SK-N-DZ (cell line): ENCODE measurements around the gene FBXO42.

Source experiments
- DNase-seq: peaks from one replicate; pipeline ENCODE4 v3.0.0-alpha.2; 2015; ENCODE audit warnings: low spot score

The FBXO42 gene

DNA sequence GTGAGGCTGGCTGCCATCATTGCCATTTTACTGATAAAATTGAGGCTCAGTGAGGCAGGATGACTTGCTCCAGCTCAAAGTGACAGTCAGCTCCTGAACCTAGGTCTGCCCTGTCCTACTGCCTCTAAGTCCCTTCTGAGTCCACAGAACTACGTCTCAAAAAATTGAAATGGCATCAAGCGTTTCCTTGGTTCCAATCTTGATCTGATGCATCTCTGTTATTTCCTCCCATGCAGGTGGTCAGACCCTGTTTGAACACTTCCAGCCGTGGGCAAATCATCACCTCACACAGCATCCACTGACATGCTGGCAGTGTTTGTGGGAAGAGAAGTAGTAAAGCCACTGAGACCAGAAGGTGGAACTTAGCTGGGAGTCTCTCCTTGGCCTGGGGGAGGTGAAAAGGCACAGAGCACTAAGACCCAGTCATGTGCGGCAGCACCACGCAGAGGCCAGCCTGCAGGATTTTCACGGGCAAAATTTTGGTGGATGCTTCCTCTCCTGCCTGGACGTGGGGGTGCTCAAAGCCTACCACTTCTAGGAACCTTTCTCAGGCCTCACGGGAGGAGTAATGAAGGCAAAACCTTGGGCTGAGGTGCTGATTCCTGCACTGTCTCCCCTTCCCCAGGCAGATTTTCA is 107.5 kb downstream of the FBXO42 start:
- DNase-seq, result no peak

DNA sequence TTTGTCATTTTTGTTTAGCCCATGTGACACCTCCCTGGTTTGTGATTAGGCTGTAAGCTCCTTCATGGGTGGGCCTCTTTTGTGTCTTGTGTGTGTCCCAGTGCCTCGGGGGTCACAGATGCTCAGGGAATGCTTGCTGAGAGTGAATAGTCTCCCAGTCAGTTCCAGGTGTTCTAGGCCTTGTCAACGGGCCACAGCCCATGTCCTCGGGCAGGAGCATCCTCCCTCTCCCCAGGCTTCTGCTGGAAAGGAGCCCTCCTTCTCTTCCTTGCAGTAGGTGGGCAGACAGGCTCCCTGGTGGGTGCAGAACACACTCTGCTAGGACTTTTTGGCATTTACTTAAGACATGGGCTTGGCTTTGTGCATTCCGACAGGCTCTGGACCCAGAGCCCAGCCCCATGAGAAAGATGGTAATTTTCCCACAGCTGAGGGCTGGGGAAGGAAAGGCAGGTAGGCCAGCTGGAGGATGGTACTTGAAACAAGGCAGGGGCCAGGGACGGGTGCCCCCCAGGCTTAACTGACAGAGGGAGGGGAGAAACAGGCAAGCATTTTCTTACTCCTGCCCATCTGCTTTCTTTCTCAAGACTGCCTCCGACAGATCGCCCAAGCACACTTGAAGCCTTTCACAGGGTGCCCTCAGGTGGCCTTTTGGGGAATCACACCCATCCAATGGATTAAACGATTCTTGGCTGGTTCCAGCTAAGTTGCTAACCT is 108.2 kb downstream of the FBXO42 start:
- peak; percentile 68 for DNase-seq

DNA sequence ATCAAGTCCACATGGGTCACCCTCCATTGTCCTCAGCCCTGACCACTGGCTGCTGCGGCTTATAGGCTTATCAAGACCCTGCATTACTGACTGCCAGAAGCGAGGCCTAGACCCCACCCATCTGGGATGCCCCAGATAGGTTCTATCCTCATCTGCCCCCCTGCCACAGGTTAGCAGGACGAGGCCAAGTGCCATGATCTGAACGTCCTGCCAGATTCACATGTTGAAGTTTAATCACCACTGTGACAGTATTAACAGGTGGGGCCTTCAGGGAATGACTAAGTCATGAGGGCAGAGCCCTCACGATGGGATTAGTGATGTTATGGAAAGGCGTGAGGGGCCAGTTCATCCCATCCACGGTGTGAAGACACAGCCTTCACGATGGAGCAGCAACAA is 109.1 kb downstream of the FBXO42 start:
- DNase-seq, result no peak

DNA sequence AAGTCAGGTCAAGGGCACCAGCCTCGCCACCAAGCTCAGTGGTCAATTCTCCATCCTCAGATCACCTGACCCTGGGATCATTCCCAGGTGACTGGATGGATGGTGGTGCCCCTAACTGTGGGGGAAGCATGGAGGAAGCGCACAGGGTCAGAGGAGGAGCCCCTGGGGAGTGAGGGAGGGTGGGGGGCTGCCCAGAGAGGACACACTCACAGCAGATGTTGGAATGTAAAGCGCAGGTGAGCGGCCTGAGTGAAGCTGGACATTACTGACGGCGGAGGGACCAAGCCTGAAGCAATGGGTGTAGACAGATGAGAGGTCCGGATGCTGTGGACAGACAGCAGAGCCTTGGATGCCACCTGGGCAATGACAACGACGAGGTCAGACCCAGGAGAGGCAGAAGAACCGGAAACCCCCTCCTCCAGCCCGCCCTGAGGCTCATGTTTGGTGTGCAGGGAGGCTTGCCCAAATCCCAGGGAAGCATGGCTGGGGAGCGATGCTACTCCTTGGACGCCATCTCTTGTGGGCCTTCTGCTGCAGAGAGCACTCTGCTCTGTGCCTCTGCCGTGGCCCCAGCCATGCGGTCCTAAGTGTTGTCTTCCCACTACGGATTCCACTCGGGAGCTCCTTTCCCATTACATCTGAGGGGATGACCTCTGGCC is 109.6 kb downstream of the FBXO42 start:
- DNase-seq, result no peak

DNA sequence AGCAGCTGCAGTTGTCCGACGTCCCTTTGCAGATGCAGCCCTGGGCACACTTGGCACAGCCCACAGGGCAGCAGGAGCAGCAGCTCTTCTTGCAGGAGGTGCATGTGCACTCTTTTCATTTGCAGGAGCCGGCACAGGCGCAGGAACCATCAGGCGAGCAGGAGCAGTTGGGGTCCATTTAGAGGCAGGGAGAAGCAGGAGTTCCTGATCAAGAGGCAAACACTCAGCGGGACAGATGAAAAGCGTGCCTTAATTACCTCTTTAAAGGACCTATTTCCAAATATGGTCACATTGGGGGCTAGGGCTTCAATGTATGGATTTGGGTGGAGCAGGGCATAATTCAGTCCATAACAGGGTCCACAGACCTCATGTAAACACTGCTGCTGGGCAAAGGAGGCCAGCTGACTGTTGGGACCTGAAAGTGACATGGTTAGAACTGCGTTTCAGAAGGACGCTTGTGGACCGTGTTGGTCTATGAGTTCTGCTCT is 111.0 kb downstream of the FBXO42 start:
- DNase-seq, result no peak

DNA sequence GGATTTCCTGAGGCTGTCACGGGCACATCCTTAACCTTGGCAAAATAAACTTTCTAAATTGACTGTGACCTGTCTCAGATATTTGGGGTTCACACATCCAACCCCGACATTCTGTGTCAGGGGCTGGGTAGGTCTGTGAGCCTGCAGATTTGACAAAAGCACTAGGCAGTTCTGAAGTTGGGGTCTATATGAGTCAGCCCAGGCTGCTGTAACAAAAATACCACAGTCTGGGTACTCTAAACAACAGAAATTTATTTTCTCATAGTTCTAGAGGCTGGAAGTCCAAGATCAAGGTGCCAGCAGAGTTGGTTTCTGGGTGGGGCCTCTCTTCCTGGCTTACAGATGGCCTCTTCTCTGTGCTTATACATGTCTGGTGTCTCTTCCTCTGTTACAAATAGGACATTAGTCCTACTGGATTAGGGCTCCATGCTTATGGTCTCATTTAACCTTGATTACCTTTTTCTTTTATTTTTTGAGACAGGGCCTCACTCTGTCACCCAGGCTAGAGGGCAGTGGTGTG is 112.2 kb downstream of the FBXO42 start:
- DNase-seq, result no peak

DNA sequence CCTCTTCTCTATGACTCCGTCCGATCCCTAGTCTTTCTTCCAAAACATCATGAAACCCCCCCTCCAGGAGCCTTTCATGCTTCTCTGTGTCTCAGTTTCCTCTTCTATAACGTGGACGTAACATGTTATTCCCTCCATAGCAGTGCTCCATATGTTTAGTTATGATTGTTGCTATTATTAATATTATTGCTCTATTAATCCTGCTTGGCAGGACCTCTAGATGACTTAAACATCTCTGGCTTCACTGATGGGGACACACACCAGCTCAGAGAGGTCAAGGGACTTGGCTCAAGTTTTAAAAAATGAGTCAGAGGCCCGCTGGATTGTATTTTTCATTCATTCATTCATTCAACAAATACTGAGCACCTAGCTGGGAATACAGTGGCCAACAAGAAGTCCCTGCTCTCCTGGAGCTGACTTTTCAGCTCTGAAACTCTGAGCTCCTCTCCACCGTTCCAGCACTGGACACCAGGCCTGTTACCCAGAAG is 114.9 kb downstream of the FBXO42 start:
- no peak for DNase-seq

DNA sequence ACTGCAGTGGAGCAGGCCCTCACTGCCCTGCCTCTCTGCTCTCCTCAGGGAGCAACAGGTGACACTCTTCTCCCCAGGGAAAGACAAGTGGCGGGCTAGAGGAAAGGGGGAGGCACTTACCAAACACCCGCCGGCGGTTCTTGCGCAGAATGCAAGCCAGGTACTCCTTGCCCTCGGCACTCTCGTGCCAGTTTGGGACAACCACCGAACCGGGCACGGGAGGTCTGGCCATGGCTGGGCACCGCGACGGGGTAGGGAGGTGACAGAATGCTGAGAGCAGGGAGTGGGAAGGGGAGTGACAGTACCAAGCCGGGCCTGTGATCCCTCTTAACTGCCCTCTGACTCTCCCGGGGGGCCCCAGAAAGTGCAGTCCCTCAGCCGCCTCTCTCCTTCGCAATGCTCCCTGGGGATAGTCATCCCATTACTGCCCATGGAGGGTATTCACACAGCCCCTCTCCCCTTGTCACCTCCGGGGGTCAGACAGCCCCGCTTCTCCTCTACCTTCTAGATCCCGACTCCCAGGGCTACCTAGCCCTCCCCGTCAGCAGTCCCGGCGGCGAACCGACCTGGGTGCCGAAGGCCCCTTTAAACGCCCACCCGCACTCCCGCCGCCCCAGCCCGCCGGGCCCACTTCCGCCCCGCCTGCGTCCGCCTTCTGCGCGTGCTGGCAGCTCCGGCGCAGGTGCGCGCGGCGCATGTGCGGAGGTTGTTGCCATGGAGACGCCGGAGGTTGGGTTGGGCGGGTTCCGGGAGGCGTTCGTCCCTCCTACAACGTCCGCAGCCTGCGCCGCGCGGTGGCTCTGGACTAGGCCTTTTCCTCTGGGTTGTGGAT is 115.6 kb downstream of the FBXO42 start, which contains the start of gene CPLANE2:
Gene CPLANE2, minus strand, starts transcription at position 673 of the 832 bp plus-strand sequence. Its CDS starts 441 bp downstream, at position 232.
- DNase-seq, result peak; percentile 84

DNA sequence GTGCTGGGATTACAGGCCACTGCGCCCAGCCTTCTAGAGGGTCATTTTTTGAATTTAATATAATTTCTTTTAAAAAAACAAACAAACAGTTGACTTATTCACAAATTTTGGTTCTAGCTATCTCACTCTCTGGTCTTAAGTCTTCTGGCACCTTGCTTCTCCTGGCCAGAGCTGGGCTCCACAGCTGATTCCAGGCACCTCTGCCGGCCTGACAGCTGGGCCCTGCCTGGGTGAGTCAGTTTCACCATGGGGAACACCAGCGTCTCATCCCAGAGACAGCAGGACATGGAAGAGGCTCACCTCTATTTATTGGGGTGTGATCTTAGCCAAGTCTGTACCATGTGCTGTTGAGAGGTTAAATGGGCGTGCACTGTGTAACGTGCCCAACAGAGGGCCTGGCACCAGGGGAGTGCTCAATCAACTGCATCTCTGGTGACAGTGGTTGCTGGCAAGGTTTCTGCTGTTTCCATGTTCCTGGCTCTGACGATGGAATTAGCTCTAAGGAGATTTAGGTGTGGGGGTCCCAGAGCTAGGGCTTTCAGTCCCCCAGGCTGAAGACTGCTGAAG is 116.3 kb downstream of the FBXO42 start:
- no peak for DNase-seq

DNA sequence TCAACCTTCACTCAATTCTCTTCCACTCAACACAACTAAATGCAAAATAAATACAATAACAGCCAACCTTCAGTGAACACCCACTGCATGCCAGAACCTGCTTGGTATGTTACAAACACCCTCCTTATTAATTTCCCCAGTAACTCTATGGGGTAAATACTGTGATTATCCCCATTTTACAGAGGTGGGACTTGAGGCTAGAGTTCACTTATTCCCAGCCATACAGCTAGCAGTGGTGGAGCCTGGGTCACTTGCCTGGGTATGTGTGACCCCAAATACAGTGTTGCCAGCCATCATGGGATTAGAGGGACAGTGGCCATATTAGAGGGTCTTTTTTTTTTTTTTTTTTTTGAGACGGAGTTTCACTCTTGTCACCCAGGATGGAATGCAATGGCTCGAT is 116.9 kb downstream of the FBXO42 start:
- no peak for DNase-seq

DNA sequence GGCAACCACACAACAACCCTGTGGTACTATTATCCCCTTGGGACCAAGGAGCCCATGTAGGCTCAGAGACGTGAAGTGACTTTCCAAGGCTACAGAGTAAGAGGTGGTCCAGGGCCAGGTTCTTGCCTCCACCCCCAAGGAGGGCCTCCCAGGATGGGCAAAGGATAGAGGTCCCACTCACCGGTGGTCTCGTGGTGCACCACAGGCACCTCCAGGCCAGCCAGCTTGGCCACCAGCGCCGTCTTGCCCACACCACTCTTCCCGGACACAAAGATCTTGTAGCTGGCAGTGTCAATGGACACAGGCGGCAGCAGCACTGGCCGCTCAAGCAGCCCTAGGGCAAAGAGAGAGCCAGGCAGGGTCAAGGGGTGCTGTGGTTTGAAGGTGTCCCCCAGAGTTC is 118.8 kb downstream of the FBXO42 start:
- DNase-seq, result no peak

DNA sequence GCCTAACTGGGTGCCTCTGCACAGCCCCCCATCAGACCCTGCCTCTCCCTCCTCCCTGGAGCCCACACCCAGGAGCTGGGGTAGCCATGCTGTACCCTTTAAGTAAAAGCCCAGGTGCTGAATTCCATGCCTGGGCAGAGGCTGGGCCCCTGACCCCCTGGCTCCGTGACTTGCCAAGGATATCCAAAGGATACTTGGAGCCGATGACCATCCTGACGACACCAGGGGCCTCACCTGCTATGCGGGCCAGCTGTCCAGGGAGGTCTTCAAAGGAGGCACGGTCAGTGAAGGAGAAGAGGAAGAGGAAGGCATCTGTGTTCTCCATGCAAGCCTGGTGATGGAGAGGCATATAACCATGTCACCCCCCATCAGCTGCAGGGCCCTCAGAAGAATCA is 120.0 kb downstream of the FBXO42 start:
- DNase-seq, result no peak

DNA sequence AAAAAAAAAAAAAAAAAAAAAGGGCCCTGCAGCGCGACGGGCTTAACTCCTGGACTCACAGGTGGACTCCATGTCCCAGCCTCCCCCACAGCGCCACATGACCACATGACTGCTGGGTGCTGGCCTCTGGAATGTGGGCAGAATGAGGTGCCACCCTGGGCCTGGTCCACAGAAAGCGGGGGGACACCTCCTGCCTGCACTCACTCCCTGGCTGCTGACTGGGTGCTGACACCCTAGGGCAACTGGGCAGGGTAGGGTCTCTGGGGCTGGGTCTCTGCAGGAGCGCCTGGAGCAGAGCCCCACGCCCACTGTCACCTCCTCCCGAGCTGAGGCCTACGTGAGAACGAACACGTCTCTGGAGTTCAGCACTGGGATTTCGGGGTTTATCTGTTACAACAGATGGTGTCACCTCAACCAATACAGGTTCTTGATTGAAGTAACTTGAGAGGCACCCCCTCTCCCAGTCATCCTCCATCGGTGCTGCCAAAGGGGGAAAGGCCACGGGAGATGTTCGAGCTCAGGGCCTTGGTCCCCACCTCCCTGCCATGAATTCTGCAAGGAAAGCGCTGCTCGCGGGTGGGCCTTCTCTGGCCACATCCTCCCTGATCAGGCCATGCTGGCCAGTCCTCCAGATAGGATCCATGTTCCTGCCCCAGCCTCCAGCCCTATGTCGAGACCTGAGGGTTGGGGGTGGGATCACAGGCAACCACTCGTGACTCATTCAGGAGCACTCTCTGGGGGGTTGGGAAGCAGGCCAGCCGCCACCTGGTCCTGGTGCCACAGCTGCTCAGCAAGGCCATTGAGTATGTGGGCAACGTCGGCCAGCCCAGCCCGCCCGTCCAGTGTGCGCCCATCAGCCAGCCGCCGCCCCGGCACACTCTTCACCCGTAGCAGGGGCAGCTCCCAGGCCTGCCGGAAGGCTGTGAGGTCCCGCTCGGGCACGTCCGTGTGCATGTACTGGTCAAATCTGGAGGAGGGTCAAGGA is 120.7 kb downstream of the FBXO42 start:
- no peak for DNase-seq

DNA sequence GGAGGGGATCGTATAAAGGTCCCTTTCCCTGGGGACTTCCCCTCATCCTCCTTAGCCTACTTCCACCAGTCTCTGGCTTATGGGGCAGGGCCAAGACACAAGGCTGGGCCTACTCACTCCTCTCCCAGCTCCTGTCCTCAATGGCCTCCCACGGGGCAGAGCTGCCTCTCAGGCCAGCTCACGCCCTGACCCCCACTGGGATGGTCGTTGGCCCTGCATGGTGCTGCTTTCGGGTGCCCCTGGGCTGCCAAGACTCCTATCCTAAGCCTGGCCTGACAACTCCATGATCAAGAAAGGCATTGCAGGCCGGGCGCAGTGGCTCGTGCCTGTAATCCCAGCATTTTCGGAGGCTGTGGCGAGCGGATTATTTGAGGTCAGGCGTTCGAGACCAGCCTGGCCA is 121.5 kb downstream of the FBXO42 start:
- no peak for DNase-seq

DNA sequence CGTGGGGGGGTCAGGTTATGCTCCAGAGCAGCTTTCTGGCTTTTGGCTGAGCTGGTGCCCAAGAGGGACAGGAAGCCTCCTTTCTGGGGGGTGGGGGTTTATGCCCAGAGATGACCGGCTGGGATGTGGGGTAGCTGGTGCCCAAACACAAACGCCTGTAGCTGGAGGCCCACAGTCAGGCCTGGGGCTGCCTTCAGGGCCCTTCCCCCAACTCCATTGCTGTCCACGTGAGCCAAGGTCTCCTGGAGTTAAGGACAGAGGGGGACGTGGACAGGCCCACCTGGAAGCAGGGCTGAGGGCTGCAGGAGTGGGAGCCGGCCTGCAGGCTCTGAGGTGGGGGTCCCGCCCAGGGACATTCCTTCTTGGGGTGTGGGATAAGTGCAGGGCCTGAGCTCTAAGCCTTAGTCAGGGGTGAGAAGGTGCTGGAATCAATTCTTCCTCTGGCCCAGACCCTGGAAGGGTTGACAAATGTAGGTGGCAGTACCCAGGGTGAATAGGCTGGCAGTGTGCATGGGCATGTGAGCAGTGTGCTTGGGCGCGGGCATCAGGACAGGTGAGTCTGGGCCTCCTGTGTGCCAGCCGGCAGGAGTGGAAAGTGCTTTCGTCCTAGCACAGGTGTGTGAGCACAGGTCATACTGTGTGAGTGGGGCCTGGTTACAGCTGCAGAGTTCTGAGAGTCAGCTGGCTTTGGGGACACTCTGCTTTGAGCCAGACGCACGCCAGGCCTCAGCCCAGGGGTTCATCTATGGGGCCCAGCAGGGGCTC is 122.1 kb downstream of the FBXO42 start:
- DNase-seq, result no peak

DNA sequence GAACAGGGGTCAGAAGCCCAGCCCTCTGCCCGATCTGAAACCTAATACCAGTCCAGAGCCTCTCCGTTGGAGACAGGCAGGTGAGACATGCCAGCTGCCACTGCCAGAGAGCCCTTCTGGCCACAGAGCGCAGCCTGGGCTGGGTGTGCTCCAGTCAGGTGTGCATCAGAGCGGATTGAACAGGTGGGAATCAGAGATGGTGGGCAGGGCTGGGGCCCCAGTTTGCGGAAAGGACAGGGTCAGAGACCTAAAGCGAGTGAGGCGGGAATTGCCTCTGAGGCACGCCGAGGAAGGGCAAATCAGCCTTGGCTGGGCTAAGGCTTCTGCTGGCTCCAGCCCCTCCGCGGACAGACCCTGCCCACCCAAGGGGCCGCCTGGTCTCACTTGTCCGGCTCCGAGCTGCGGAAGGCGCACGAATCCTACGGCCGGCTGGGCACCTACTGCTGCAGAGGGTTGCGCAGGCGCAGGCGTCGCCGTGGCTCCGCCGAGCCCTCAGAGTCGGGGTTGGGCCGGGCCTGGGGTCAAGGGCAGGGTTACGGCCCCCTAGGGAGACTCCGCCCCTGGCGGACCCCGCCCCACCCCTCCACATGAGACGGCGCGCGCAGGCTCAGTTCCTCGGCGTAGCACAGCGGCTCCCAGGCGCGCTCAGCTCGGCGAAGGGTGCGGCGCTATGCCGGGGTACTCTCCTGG is 125.6 kb downstream of the FBXO42 start:
- peak; percentile 52 for DNase-seq

DNA sequence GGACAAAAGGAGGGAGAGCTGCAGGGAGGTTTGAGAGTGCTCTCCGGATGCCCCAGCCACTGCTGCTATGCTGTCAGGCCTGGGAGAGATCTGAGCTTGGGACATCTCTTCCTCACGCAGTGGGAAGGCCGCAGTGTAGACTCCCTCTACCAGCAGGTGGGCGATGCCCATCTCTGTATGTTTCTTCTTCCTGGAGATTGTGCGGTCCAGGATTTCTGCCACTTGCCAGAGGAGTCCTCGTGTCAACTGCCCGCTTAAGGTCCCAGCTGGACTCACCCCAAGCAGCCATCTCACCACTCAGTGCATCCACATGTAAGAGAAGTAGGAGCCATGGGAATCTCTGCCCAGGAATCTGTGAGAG is 126.2 kb downstream of the FBXO42 start:
- DNase-seq, result no peak

DNA sequence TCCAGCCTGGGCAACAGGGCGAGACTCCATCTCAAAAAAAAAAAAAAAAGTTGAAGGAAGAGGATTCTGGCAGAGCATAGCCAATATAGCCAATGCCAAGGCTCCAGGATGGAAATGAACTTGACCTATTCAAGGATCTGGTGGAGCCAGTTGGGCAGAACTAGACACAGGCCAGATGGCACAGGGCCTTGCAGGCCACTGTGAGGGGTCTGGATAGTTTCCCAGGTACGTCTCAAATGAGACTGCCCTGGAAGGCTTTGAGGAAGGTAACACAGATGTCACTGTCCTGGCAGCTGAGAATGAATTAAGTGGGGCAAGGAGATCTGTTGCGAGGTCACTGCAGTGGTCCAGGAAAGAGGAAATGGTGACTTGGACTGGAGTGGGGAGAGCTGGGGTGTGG is 127.8 kb downstream of the FBXO42 start:
- DNase-seq, result no peak
